SH-SY5Y (cell line): ENCODE measurements around the gene CYP4F12.

Experiments
- GATA2 ChIP-seq: IDR thresholded peaks from 2 replicates; pipeline ENCODE4 v1.6.1; 2011; ENCODE audit warnings: mild to moderate bottlenecking, low read depth, low read length
- GATA3 ChIP-seq: IDR thresholded peaks from 2 replicates; pipeline ENCODE4 v1.6.1; 2011; ENCODE audit warnings: low read depth, mild to moderate bottlenecking, low read length, moderate library complexity

CYP4F12 gene

GRCh38 chr19:15641901-15642491, 30.9 kb upstream of the CYP4F12 start:
- no peak for TF ChIP-seq GATA2
- no peak for TF ChIP-seq GATA3

- TF ChIP-seq GATA3 (no peak), GATA2 (no peak)
These were observed 30.1 kb upstream of the CYP4F12 start for GRCh38 chr19:15642807-15643206.

GRCh38 chr19:15643387-15643786, 29.5 kb upstream of the CYP4F12 start:
- TF ChIP-seq GATA3 (no peak), GATA2 (no peak)

GRCh38 chr19:15644066-15644741, 28.7 kb upstream of the CYP4F12 start:
- TF ChIP-seq GATA2 (no peak), GATA3 (no peak)

- no peak for TF ChIP-seq GATA2
- no peak for TF ChIP-seq GATA3
These were observed 28.1 kb upstream of the CYP4F12 start for GRCh38 chr19:15644816-15645215.

GRCh38 chr19:15649526-15649925, 23.4 kb upstream of the CYP4F12 start:
- TF ChIP-seq GATA2 (no peak), GATA3 (no peak)

- TF ChIP-seq GATA3 (no peak), GATA2 (no peak)
These were observed 21.1 kb upstream of the CYP4F12 start for GRCh38 chr19:15651791-15652190.

- TF ChIP-seq GATA3 (no peak), GATA2 (no peak)
These were observed 20.2 kb upstream of the CYP4F12 start for GRCh38 chr19:15652559-15653278.

- no peak for TF ChIP-seq GATA3
- TF ChIP-seq GATA2, result no peak
These were observed 16.4 kb upstream of the CYP4F12 start for GRCh38 chr19:15656467-15656866.

GRCh38 chr19:15663247-15663646, 9.6 kb upstream of the CYP4F12 start:
- TF ChIP-seq GATA2 (no peak), GATA3 (no peak)

- no peak for TF ChIP-seq GATA3
- TF ChIP-seq GATA2, result no peak
These were observed 6.7 kb upstream of the CYP4F12 start for GRCh38 chr19:15666186-15666585.

- TF ChIP-seq GATA2 (no peak), GATA3 (no peak)
These were observed 6.0 kb upstream of the CYP4F12 start for GRCh38 chr19:15666883-15667282.

- TF ChIP-seq GATA3 (no peak), GATA2 (no peak)
These were observed 3.4 kb upstream of the CYP4F12 start for GRCh38 chr19:15669440-15669839.

GRCh38 chr19:15669891-15670290, 3.0 kb upstream of the CYP4F12 start:
- TF ChIP-seq GATA2 (no peak), GATA3 (no peak)

- TF ChIP-seq GATA3, result no peak
- no peak for TF ChIP-seq GATA2
These were observed 1.6 kb upstream of the CYP4F12 start for GRCh38 chr19:15671237-15671821.

- no peak for TF ChIP-seq GATA2
These were observed 852 bp upstream of the CYP4F12 start for GRCh38 chr19:15671891-15672579.
